ENCODE measurements around the gene LY9.

DNA sequence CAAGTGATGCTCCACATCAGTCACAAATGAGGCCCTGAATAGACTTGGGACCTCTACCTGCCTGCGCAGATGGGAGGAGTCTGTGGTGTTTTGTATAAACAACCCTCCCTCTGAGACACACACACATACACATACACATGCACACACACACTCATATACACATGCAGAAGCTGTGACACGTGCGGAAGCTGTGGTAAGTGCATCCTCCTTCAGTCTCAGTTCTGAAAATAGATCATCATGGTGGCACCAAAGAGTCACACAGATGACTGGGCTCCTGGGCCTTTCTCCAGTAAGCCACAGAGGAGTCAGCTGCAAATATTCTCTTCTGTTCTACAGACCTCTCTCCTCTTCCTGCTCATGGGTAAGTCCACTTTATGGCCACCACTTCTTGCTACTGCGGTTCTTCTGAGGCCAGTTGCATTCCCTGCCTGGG, at the start of gene LY9:
- TF ChIP-seq, protein P1, sequence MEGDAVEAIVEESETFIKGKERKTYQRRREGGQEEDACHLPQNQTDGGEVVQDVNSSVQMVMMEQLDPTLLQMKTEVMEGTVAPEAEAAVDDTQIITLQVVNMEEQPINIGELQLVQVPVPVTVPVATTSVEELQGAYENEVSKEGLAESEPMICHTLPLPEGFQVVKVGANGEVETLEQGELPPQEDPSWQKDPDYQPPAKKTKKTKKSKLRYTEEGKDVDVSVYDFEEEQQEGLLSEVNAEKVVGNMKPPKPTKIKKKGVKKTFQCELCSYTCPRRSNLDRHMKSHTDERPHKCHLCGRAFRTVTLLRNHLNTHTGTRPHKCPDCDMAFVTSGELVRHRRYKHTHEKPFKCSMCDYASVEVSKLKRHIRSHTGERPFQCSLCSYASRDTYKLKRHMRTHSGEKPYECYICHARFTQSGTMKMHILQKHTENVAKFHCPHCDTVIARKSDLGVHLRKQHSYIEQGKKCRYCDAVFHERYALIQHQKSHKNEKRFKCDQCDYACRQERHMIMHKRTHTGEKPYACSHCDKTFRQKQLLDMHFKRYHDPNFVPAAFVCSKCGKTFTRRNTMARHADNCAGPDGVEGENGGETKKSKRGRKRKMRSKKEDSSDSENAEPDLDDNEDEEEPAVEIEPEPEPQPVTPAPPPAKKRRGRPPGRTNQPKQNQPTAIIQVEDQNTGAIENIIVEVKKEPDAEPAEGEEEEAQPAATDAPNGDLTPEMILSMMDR (conservative IDR thresholded peaks at IDR 0.05) = no peak
- no peak for TF ChIP-seq ZFX (IDR thresholded peaks at IDR 0.05)

Data from C4-2B (cell line).